Measurements from ENCODE around the gene VAV2. TPM values are rescaled to one million over a fixed set of nuclear protein-coding genes. Genes with fewer than 3 reads are reported as not detected.

Gene VAV2
- total RNA-seq, 1 experiment from 2014 or later = 9.7 TPM

- POLR2A ChIA-PET (ENCODE audit: unreplicated experiment) = no interaction called here
- Histone ChIP-seq H3K4me2 (ENCODE audit: low read length) (no peak overlapping the region), H4K20me1 (ENCODE audit: low read length) (no peaks in the 10 kb centered on the region)
Measured at GRCh38 chr9:133914442-133915342, 77.4 kb downstream of the VAV2 start.

GRCh38 chr9:133913571-133914369 lies 78.4 kb downstream of the VAV2 start:
- Histone ChIP-seq H2AFZ (ENCODE audit: low read length) (no peak overlapping the region), H3K9ac (ENCODE audit: low read length) (no peak overlapping the region), H3F3A (ENCODE audit: low read length, unreplicated experiment) (no peaks in the 10 kb centered on the region), H3K79me2 (ENCODE audit: low read length) (peaks cover 31% of the 10 kb centered on the region), H4K20me1 (ENCODE audit: low read length) (no peaks in the 10 kb centered on the region), H3K9me2 (replicated peaks; ENCODE audit: low read length) (no peaks in the 10 kb centered on the region), H3K4me2 (ENCODE audit: low read length) (no peak overlapping the region), H3K27ac (ENCODE audit: low read length) (no peak overlapping the region), H3K36me3 (ENCODE audit: low read depth, low read length) (no peaks in the 10 kb centered on the region), H3K27me3 (ENCODE audit: low read length) (no peaks in the 10 kb centered on the region), H3K9me3 (ENCODE audit: low read length) (no peaks in the 10 kb centered on the region), H3K4me3 (ENCODE audit: low read length) (no peak overlapping the region), H3K4me1 (ENCODE audit: insufficient read depth, low read length) (no peaks in the 10 kb centered on the region)
- no peak for DNase-seq
- BruUV-seq (replicated peaks) = no TSS peak
- POLR2A ChIA-PET (ENCODE audit: unreplicated experiment) = no interaction called here
- CTCF ChIA-PET = interaction anchor here (0.5 kb wide), 1 partner anchor 140 kb away, joined by 4 read pairs; no protein-coding TSS in a partner anchor
- intact Hi-C loops (cut with micrococcal nuclease) = no loop called here
- TF ChIP-seq CTCF (conservative IDR thresholded peaks at IDR 0.05; ENCODE audit: low read depth, low read length) = no peak
- TF ChIP-seq EZH2 (IDR thresholded peaks at IDR 0.05; ENCODE audit: low read length, unreplicated experiment) = no peak
- TF ChIP-seq EZH2phosphoT487 (IDR thresholded peaks at IDR 0.05; ENCODE audit: borderline replicate concordance, low read length) = no peak
- no peak for ATAC-seq

More at GRCh38 chr9:133914442-133915342, 77.4 kb downstream of the VAV2 start:
- no peaks in the 10 kb centered on the region for H3K36me3 ChIP-seq (ENCODE audit: low read depth, low read length)
- ATAC-seq (no peak), DNase-seq (no peak)
- no peaks in the 10 kb centered on the region for H3K4me1 ChIP-seq (ENCODE audit: insufficient read depth, low read length)
- CTCF ChIA-PET = no interaction called here
- no peaks in the 10 kb centered on the region for H3K9me3 ChIP-seq (ENCODE audit: low read length)
- H3K79me2 ChIP-seq (ENCODE audit: low read length) = peaks cover 29% of the 10 kb centered on the region
- no peaks in the 10 kb centered on the region for H3F3A ChIP-seq (ENCODE audit: low read length, unreplicated experiment)
- H3K27me3 ChIP-seq (ENCODE audit: low read length) = no peaks in the 10 kb centered on the region
- intact Hi-C loops (cut with micrococcal nuclease) = no loop called here
- no TSS peak for BruUV-seq (replicated peaks)
- H3K9me2 ChIP-seq (replicated peaks; ENCODE audit: low read length) = no peaks in the 10 kb centered on the region
- H3K9ac ChIP-seq (ENCODE audit: low read length) = no peak overlapping the region
- TF ChIP-seq CTCF (conservative IDR thresholded peaks at IDR 0.05; ENCODE audit: low read depth, low read length) = no peak
- TF ChIP-seq EZH2 (IDR thresholded peaks at IDR 0.05; ENCODE audit: low read length, unreplicated experiment) = no peak
- no peak for TF ChIP-seq EZH2phosphoT487 (IDR thresholded peaks at IDR 0.05; ENCODE audit: borderline replicate concordance, low read length)
- no peak overlapping the region for H3K4me3 ChIP-seq (ENCODE audit: low read length)
- H3K27ac ChIP-seq (ENCODE audit: low read length) = no peak overlapping the region
- H2AFZ ChIP-seq (ENCODE audit: low read length) = no peak overlapping the region
